Esophagus squamous epithelium (tissue), 5 donors: ENCODE data around the gene C17orf78. TPM values are rescaled to one million over a fixed set of nuclear protein-coding genes. Genes with fewer than 3 reads are reported as not detected.

Experiments used
- DNase-seq: peaks from one replicate; lab custom pipeline; 2025; lab: John Stamatoyannopoulos, UW
- H3K27ac ChIP-seq, 4 donors: fragments of 200-600 bp; sonication (generic); one replicate each; pipeline ENCODE4 v1.5.1; 2016 to 2019; ENCODE audit warnings: mild to moderate bottlenecking in 1 of 4
- H3K27me3 ChIP-seq, 4 donors: fragments of 200-600 bp; sonication (generic); 1 replicate in 3 of 4; 2 replicates in 1 of 4; pipeline versions ENCODE4 v1.5.1 to v1.6.0; 2017 to 2021; ENCODE audit warnings: antibody characterized with exemption in 1 of 4
- H3K36me3 ChIP-seq, 3 donors: fragments of 200-600 bp; sonication (generic); one replicate each; pipeline ENCODE4 v1.5.1; 2016 to 2019
- H3K4me1 ChIP-seq, 3 donors: fragments of 200-600 bp; sonication (generic); one replicate each; pipeline ENCODE4 v1.5.1; 2017 to 2019
- H3K4me3 ChIP-seq, 4 donors: fragments of 200-600 bp; sonication (generic); 1 replicate in 3 of 4; 2 replicates in 1 of 4; pipeline ENCODE4 v1.5.1; 2016 to 2019; ENCODE audit warnings: mild to moderate bottlenecking in 2 of 4, moderate library complexity in 1 of 4
- H3K9me3 ChIP-seq, 3 donors: fragments of 200-600 bp; sonication (generic); one replicate each; pipeline ENCODE4 v1.5.1; 2016 to 2019
- CTCF ChIP-seq, 6 experiments: fragments of 450-650 bp in 4 of 6; fragments of 200-600 bp in 2 of 6; sonication (generic) in 2 of 6; IDR thresholded peaks; one replicate each; pipeline ENCODE4 v1.5.1; 2016 to 2019; ENCODE audit warnings: antibody characterized with exemption in 6 of 6, mild to moderate bottlenecking in 4 of 6, moderate library complexity in 4 of 6
- POLR2A ChIP-seq, 4 donors: fragments of 450-650 bp; IDR thresholded peaks; one replicate each; pipeline ENCODE4 v1.6.1; 2017; ENCODE audit warnings: antibody characterized with exemption in 4 of 4, mild to moderate bottlenecking in 4 of 4, moderate library complexity in 3 of 4
- WGBS, 2 donors: methylation state at CpG; one replicate each; pipeline ENCODE4 v1.1.5; 2018; 5-methylcytosine and 5-hydroxymethylcytosine counted together
- intact Hi-C: fragments of 100-400 bp; cut with DNase I; formaldehyde crosslinking; loops from one replicate; pipeline ENCODE4 v1.15.0; 2022
- total RNA-seq, 4 donors: library from RNA; depleted of rRNA; stranded (reverse); fragments of >200 nt; gene quantifications; one replicate each; pipeline ENCODE4 v1.1.0, GENCODE V29; 2016
- donor health status: DM: yes; HTN: yes; CAD: no.

Gene C17orf78
- total RNA-seq, 4 donors from 2014 or later = not detected

- Histone ChIP-seq H3K27me3 (no peaks in the 10 kb centered on the region), H3K27ac (peak overlapping the region; percentile 93 to 96 (median 95)), H3K4me1 (peaks cover 26 to 62% (median 30%) of the 10 kb centered on the region in 3 donors), H3K9me3 (no peaks in the 10 kb centered on the region), H3K36me3 (peaks cover 0 to 15% (median 0%) of the 10 kb centered on the region in 3 donors), H3K4me3 (peak overlapping the region; percentile 73 to 96 (median 94))
- DNase-seq = peak; percentile 64
- intact Hi-C loops = no loop called here
- TF ChIP-seq CTCF (IDR thresholded peaks at IDR 0.05) (peak in 4 of 6 experiments; percentile 37 to 50 (median 45)), POLR2A (IDR thresholded peaks at IDR 0.05) (peak in 3 of 4 donors; percentile 40 to 66 (median 54))
- 1% methylated on average over 10 of the region's 88 CpGs; no CpG with 5 or more reads in 1 of the 2 donors for WGBS, 2 donors
These were observed 16.7 kb upstream of the C17orf78 start for GRCh38 chr17:37358830-37359681.

- H3K4me1 ChIP-seq = peaks cover 26 to 62% (median 30%) of the 10 kb centered on the region in 3 donors
- peak overlapping the region; percentile 73 to 96 (median 94) for H3K4me3 ChIP-seq
- peaks cover 0 to 10% (median 0%) of the 10 kb centered on the region in 3 donors for H3K36me3 ChIP-seq
- 5 to 12% methylated on average over 8 to 17 of the region's 18 CpGs for WGBS, 2 donors
- no peaks in the 10 kb centered on the region for H3K9me3 ChIP-seq
- DNase-seq = no peak
- TF ChIP-seq CTCF (IDR thresholded peaks at IDR 0.05) = no peak
- no peak for TF ChIP-seq POLR2A (IDR thresholded peaks at IDR 0.05)
- H3K27me3 ChIP-seq = no peaks in the 10 kb centered on the region
- H3K27ac ChIP-seq = peak overlapping the region; percentile 93 to 96 (median 95)
- intact Hi-C loops = no loop called here
These were observed 16.1 kb upstream of the C17orf78 start for GRCh38 chr17:37359682-37360188.

GRCh38 chr17:37360632-37361031, 15.2 kb upstream of the C17orf78 start:
- 41 to 59% methylated on average over 3 of the region's 3 CpGs for WGBS, 2 donors
- no peak for DNase-seq
- Histone ChIP-seq H3K27ac (peak overlapping the region; percentile 93 to 96 (median 95)), H3K4me3 (no peak overlapping the region), H3K36me3 (peaks cover 0 to under 1% (median 0%) of the 10 kb centered on the region in 3 donors), H3K9me3 (no peaks in the 10 kb centered on the region), H3K27me3 (no peaks in the 10 kb centered on the region), H3K4me1 (peaks cover 26 to 57% (median 30%) of the 10 kb centered on the region in 3 donors)
- intact Hi-C loops = no loop called here
- TF ChIP-seq CTCF (IDR thresholded peaks at IDR 0.05) (no peak), POLR2A (IDR thresholded peaks at IDR 0.05) (no peak)

- TF ChIP-seq POLR2A (IDR thresholded peaks at IDR 0.05) (no peak), CTCF (IDR thresholded peaks at IDR 0.05) (no peak)
- Histone ChIP-seq H3K27me3 (no peaks in the 10 kb centered on the region), H3K36me3 (no peaks in the 10 kb centered on the region), H3K9me3 (no peaks in the 10 kb centered on the region), H3K27ac (peak overlapping the region; percentile 56 to 96 (median 95)), H3K4me3 (no peak overlapping the region), H3K4me1 (peaks cover 26 to 48% (median 30%) of the 10 kb centered on the region in 3 donors)
- intact Hi-C loops = no loop called here
- no peak for DNase-seq
- WGBS, 2 donors = 38 to 63% methylated on average over 4 of the region's 4 CpGs
These were observed 14.2 kb upstream of the C17orf78 start for GRCh38 chr17:37361543-37361942.

GRCh38 chr17:37365589-37365988, 10.2 kb upstream of the C17orf78 start:
- H3K36me3 ChIP-seq = peaks cover 0 to 5% (median 0%) of the 10 kb centered on the region in 3 donors
- H3K27ac ChIP-seq = no peak overlapping the region
- H3K9me3 ChIP-seq = no peaks in the 10 kb centered on the region
- H3K4me3 ChIP-seq = no peak overlapping the region
- peaks cover 7 to 17% (median 8%) of the 10 kb centered on the region in 3 donors for H3K4me1 ChIP-seq
- WGBS, 2 donors = 53 to 69% methylated on average over 1 of the region's 1 CpG
- no peaks in the 10 kb centered on the region for H3K27me3 ChIP-seq
- TF ChIP-seq POLR2A (IDR thresholded peaks at IDR 0.05) (no peak), CTCF (IDR thresholded peaks at IDR 0.05) (no peak)
- intact Hi-C loops = no loop called here
- DNase-seq = no peak
